HG03103 (cell line): Measurements from ENCODE around the gene ZFYVE28.
"Not testable (repeated sequence)": the region's sequence is repeated elsewhere in the genome, so short reads cannot be mapped to it uniquely, and the experiment has no call there.

Source experiments
- ATAC-seq: cut with Tn5 transposase; IDR thresholded peaks from one replicate; pipeline ENCODE4 v1.9.1; 2021; ENCODE audit warnings: low read depth; ENCODE audit not compliant: unreplicated experiment

The ZFYVE28 gene

GRCh38 chr4:2241003-2241402 is 177.4 kb downstream of the ZFYVE28 start:
- no peak for ATAC-seq

GRCh38 chr4:2236944-2237666 is 181.3 kb downstream of the ZFYVE28 start:
- no peak for ATAC-seq

DNA sequence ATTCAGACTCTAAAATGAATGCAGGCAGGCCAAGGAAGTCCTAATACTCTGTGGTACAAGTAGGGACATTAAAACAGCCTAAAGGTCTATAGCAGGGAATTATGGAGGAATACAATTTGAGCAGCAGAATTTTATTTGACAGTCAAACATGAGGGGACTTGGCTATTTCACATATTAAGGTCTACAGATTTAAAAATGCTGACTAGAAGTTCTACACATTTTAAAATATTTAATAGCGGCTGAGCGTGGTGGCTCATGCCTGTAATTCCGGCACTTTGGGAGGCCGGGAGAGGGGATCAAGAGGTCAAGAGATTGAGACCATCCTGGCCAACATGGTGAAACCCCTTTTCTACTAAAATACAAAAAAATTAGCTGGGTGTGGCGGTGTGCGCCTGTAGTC is 187.4 kb downstream of the ZFYVE28 start:
- ATAC-seq: no peak

GRCh38 chr4:2226261-2226660 is 192.2 kb downstream of the ZFYVE28 start:
- ATAC-seq: no peak

- ATAC-seq: no peak
These were observed 195.6 kb downstream of the ZFYVE28 start for GRCh38 chr4:2222838-2223237.

DNA sequence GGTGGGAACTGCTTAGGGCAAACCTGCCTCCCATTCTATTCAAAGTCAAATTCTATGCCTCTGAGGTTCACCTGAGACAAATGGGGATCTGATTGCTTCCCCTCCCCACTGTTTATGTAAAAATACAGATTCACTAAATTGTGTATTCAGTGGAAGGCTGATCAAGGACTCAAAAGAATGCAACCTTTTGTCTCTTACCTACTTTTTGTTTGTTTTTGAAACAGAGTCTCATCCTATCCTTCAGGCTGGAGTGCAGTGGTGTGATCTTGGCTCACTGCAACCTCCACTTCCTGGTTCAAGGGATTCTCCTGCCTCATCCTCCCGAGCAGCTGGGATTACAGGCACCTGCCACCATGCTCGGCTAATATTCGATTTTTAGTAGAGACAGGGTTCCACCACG is 197.1 kb downstream of the ZFYVE28 start:
- not testable (repeated sequence) for ATAC-seq

DNA sequence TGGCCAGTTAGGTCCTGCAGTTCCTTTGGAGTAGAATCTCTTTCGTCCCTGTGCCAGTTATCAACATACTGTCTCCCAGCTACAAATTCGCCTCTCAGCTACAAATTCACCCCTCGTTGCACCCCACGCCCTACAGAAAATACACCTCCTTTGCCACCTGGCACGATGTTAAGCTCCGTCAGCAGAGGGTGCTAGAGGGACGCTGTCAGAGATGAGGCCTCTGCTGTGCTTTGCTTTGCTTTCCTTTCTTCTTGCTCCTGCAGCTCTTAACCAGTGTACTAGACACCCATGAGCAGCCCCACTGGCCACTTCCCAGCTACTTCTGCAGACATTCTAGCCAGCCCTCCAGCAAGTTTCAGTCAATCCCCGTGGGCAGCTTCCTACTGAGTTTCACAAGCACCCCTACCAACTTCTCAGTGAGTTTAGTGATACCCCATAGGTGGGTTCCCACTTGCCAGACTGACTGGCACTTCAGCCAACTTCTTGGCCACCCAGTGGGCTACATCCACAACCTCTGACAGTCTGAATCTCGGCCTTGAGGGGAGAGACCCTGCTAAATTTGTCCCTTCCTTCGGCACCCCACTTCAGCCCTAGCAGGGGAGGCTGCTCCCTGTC is 198.3 kb downstream of the ZFYVE28 start:
- ATAC-seq: peak; percentile 58
